GM12875 (cell line): ENCODE results near the gene TRAF1.

Source experiments
- H3K4me3 ChIP-seq: one replicate; pipeline ENCODE4 v1.5.1; 2011; ENCODE audit warnings: low read depth, low read length, control low read depth
- CTCF ChIP-seq: IDR thresholded peaks from 2 replicates; pipeline ENCODE4 v1.5.1; 2011; ENCODE audit warnings: low read depth, mild to moderate bottlenecking, control low read depth, inconsistent platforms, low read length, moderate library complexity, borderline replicate concordance; ENCODE audit not compliant: insufficient read depth

The TRAF1 gene

GRCh38 chr9:120854596-120855327 is 71.8 kb downstream of the TRAF1 start:
- no peak for TF ChIP-seq CTCF
- no peak overlapping the region for H3K4me3 ChIP-seq

- H3K4me3 ChIP-seq, result no peak overlapping the region
Observed at GRCh38 chr9:120853198-120853597, 73.4 kb downstream of the TRAF1 start.

More at GRCh38 chr9:120853198-120853597, 73.4 kb downstream of the TRAF1 start:
- TF ChIP-seq CTCF, result no peak
